ENCODE measurements around the gene GPR18. TPM values are rescaled to one million over a fixed set of nuclear protein-coding genes. Genes with fewer than 3 reads are reported as not detected.

The GPR18 gene
- total and polyA plus RNA-seq, 7 donors: 0.01 to 0.27 TPM; not detected in 5

- no peak overlapping the region for H3K4me3 ChIP-seq
- H3K4me1 ChIP-seq: peaks cover 23% of the 10 kb centered on the region
- H3K36me3 ChIP-seq (ENCODE audit: insufficient read depth in 1 of 2, low read depth in 1 of 2): no peaks in the 10 kb centered on the region
- intact Hi-C loops (cut with DNase I): no loop called here
- DNase-seq: no peak
- no peak overlapping the region for H3K27ac ChIP-seq
- TF ChIP-seq, protein P1, sequence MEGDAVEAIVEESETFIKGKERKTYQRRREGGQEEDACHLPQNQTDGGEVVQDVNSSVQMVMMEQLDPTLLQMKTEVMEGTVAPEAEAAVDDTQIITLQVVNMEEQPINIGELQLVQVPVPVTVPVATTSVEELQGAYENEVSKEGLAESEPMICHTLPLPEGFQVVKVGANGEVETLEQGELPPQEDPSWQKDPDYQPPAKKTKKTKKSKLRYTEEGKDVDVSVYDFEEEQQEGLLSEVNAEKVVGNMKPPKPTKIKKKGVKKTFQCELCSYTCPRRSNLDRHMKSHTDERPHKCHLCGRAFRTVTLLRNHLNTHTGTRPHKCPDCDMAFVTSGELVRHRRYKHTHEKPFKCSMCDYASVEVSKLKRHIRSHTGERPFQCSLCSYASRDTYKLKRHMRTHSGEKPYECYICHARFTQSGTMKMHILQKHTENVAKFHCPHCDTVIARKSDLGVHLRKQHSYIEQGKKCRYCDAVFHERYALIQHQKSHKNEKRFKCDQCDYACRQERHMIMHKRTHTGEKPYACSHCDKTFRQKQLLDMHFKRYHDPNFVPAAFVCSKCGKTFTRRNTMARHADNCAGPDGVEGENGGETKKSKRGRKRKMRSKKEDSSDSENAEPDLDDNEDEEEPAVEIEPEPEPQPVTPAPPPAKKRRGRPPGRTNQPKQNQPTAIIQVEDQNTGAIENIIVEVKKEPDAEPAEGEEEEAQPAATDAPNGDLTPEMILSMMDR (IDR thresholded peaks at IDR 0.05): no peak
- H3K27me3 ChIP-seq (ENCODE audit: insufficient read depth in 3 of 3, low read length in 2 of 3): no peaks in the 10 kb centered on the region
- no peaks in the 10 kb centered on the region for H3K9me3 ChIP-seq
- 75 to 95% (median 81%) methylated on average over 2 of the region's 2 CpGs for WGBS, 3 donors
- no peak for ATAC-seq
Measured at GRCh38 chr13:99289271-99289670, 31.1 kb upstream of the GPR18 start.

- Histone ChIP-seq H3K4me3 (no peak overlapping the region), H3K9me3 (no peaks in the 10 kb centered on the region), H3K27me3 (ENCODE audit: insufficient read depth in 3 of 3, low read length in 2 of 3) (no peaks in the 10 kb centered on the region), H3K36me3 (ENCODE audit: insufficient read depth in 1 of 2, low read depth in 1 of 2) (no peaks in the 10 kb centered on the region), H3K27ac (no peak overlapping the region), H3K4me1 (peaks cover 25% of the 10 kb centered on the region)
- TF ChIP-seq, protein P1 (IDR thresholded peaks at IDR 0.05): no peak
- no peak for ATAC-seq
- 31 to 71% (median 42%) methylated on average over 2 of the region's 2 CpGs for WGBS, 3 donors
- intact Hi-C loops (cut with DNase I): no loop called here
- DNase-seq: no peak
Measured at GRCh38 chr13:99288089-99288488, 29.9 kb upstream of the GPR18 start.

DNA sequence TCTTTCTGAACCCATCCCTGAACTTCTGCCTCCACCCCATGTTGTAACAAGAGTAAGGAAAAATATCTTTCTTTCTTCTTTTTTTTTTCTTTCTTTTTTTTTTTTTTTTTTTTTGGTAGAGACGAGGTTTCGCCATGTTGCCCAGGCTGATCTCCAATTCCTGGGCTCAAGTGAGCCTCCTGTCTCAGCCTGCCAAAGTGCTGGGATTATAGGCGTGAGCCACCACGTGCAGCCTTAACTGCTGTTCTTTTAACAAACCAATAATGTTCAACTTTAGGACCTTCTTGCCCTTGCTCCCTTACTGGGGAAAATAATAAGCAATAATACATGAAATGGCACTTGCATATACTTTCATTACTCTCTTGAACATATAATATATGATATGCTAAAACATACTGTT, 29.4 kb upstream of the GPR18 start:
- Histone ChIP-seq H3K27me3 (ENCODE audit: insufficient read depth in 3 of 3, low read length in 2 of 3) (no peaks in the 10 kb centered on the region), H3K4me1 (peaks cover 31% of the 10 kb centered on the region), H3K9me3 (no peaks in the 10 kb centered on the region), H3K27ac (no peak overlapping the region), H3K36me3 (ENCODE audit: insufficient read depth in 1 of 2, low read depth in 1 of 2) (no peaks in the 10 kb centered on the region), H3K4me3 (no peak overlapping the region)
- ATAC-seq: peak in 1 of 4 donors; percentile 50
- TF ChIP-seq, protein P1 (IDR thresholded peaks at IDR 0.05): no peak
- whole genome bisulfite sequencing, 3 donors: 30 to 64% (median 33%) methylated on average over 4 of the region's 4 CpGs
- intact Hi-C loops (cut with DNase I): no loop called here
- DNase-seq: peak in 1 of 2 donors; percentile 52

DNA sequence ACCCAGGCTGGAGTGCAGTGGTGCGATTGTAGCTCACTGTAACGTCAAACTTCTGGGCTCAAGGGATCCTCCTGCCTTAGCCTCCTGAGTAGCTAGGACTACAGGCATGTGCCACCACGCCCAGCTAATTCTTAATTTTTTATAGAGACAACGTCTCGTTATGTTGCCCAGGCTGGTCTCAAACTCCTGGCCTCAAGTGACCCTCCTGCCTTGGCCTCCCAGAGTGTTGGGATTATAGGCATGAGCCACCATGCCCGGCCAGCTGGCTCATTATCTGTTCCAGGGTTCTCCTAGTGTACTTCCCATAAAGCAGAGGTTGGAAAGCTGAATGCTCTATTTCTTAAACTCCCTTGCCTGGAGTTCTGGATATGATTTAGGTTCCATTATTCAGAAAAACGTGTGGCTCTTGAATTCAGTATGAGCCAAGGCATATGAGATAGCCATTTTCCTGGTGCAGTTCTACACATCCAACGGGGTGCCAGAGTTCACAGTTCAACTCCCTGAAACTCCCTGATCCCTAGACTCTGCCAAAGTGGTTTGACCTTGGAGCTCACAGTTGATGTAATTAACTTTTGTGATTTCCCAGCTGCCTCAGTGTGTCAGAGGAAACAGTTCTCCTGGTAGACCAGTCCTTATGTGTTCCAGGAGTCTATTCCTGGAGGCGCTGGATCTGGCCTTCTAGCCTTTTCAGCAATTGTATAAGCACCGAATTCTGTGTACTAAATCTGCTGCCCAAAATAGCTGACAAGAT, 27.4 kb upstream of the GPR18 start:
- DNase-seq: no peak
- Histone ChIP-seq H3K4me3 (no peak overlapping the region), H3K4me1 (peaks cover 44% of the 10 kb centered on the region)

More for the DNA sequence above, 27.4 kb upstream of the GPR18 start:
- Histone ChIP-seq H3K27ac (peak overlapping the region; percentile 27), H3K36me3 (ENCODE audit: insufficient read depth in 1 of 2, low read depth in 1 of 2) (no peaks in the 10 kb centered on the region), H3K27me3 (ENCODE audit: insufficient read depth in 3 of 3, low read length in 2 of 3) (no peaks in the 10 kb centered on the region), H3K9me3 (no peaks in the 10 kb centered on the region)
- intact Hi-C loops (cut with DNase I): no loop called here
- 42 to 61% (median 51%) methylated on average over 10 of the region's 10 CpGs for WGBS, 3 donors
- TF ChIP-seq, protein P1 (IDR thresholded peaks at IDR 0.05): no peak
- peak in 2 of 4 donors; percentile 20 to 49 for ATAC-seq
